HG03378 (cell line): Measurements from ENCODE around the gene GNA14.

Source experiments
- ATAC-seq: cut with Tn5 transposase; IDR thresholded peaks from one replicate; pipeline ENCODE4 v1.9.1; 2021; ENCODE audit warnings: mild to moderate bottlenecking, moderate library complexity; ENCODE audit not compliant: unreplicated experiment

Gene GNA14

GRCh38 chr9:77543131-77543822 is 104.8 kb downstream of the GNA14 start:
- ATAC-seq: no peak

GRCh38 chr9:77541600-77541999 is 106.5 kb downstream of the GNA14 start:
- ATAC-seq: no peak

GRCh38 chr9:77541055-77541454 is 107.1 kb downstream of the GNA14 start:
- no peak for ATAC-seq

- no peak for ATAC-seq
These were observed 113.6 kb downstream of the GNA14 start for GRCh38 chr9:77534376-77535057.

GRCh38 chr9:77533671-77534070 is 114.5 kb downstream of the GNA14 start:
- ATAC-seq: no peak

GRCh38 chr9:77532607-77533006 is 115.5 kb downstream of the GNA14 start:
- ATAC-seq: no peak

GRCh38 chr9:77531400-77531799 is 116.7 kb downstream of the GNA14 start:
- no peak for ATAC-seq

- no peak for ATAC-seq
These were observed 124.2 kb downstream of the GNA14 start for GRCh38 chr9:77523891-77524290.

GRCh38 chr9:77521091-77521490 is 127.0 kb downstream of the GNA14 start:
- ATAC-seq: no peak

GRCh38 chr9:77518688-77519087 is 129.4 kb downstream of the GNA14 start:
- ATAC-seq: no peak

- no peak for ATAC-seq
These were observed 131.3 kb downstream of the GNA14 start for GRCh38 chr9:77516781-77517180.

GRCh38 chr9:77514886-77515711 is 133.0 kb downstream of the GNA14 start:
- no peak for ATAC-seq

GRCh38 chr9:77513457-77513856 is 134.7 kb downstream of the GNA14 start:
- ATAC-seq: no peak

- ATAC-seq: no peak
These were observed 135.2 kb downstream of the GNA14 start for GRCh38 chr9:77512876-77513275.

- no peak for ATAC-seq
These were observed 136.6 kb downstream of the GNA14 start for GRCh38 chr9:77511525-77511924.

GRCh38 chr9:77510666-77511065 is 137.5 kb downstream of the GNA14 start:
- no peak for ATAC-seq

GRCh38 chr9:77508396-77508795 is 139.7 kb downstream of the GNA14 start:
- ATAC-seq: no peak

- ATAC-seq: no peak
These were observed 140.7 kb downstream of the GNA14 start for GRCh38 chr9:77507212-77507961.

GRCh38 chr9:77505232-77505631 is 142.9 kb downstream of the GNA14 start:
- ATAC-seq: no peak

GRCh38 chr9:77502568-77502967 is 145.6 kb downstream of the GNA14 start:
- no peak for ATAC-seq

GRCh38 chr9:77498891-77499290 is 149.2 kb downstream of the GNA14 start:
- no peak for ATAC-seq
